LoVo (cell line): ENCODE measurements around the gene XXYLT1.

ENCODE experiments used
- DNase-seq: peaks from one replicate; pipeline ENCODE4 v3.0.0-alpha.2; 2016; ENCODE audit warnings: low spot score

Gene XXYLT1

DNA sequence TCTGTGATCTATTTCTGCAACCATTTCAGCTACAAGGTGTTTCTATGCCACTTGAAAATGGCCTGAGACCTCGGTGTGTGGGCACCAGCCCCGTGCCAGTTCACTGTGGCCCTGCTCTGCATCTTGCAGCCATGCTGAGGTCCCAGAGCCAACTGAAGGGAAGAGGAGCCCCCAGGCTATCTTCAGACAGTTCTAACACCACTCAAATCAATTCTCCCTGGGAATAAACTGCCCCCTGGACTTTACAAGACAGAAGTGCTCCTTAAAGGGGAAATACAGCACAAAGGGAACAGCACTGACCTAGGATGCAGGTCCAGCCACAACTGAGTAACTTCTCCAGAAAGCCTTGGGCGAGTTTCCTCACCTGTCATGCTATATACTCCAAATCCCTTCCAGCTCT is 3.9 kb downstream of the XXYLT1 start:
- no peak for DNase-seq

DNA sequence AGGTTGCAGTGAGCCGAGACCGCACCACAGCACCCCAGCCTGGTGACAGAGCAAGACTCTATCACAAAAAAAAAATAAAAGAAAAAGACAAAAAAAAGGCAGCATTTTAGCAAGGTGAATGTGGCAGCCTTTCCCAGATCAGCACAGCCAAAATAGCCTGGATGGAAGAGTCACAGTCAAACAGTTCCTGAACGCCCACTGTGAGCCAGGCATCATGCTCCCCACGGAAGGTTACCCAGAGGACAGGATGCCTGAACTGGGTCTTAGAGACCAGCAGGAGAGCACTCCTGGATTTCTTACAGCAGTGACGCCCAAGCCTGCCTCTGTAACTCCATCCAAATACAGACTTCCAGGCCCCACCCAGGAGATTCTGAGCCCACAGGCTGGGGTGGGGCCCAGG is 4.5 kb downstream of the XXYLT1 start:
- no peak for DNase-seq

DNA sequence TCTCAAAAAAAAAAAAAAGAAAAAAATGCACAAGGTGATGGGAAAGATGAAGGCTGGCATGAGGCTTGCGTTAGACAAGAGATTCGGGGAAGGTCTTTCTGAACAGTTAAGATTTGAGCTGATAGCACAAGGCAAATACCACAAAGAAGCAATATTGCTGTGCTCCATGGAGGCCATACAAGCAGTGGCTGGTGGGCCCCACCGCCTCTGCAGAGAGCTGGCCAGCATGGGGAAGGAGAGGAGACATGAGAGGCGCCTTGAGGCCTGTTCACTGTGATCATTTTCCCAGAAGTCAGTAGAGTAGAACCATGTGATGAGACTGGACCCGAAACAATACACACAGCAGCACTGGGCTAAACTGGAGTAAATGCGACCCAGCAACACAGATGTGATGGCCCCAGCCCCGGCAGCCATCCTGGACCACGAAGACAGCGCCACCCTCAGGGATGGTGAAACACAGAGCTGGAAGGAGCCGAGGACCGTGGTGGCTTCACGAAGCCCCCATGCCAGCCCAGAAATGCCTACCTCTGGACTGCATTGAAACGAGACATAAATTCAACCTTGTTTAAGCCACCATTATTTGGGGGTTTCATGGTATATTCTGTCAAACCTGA is 5.5 kb downstream of the XXYLT1 start:
- no peak for DNase-seq

DNA sequence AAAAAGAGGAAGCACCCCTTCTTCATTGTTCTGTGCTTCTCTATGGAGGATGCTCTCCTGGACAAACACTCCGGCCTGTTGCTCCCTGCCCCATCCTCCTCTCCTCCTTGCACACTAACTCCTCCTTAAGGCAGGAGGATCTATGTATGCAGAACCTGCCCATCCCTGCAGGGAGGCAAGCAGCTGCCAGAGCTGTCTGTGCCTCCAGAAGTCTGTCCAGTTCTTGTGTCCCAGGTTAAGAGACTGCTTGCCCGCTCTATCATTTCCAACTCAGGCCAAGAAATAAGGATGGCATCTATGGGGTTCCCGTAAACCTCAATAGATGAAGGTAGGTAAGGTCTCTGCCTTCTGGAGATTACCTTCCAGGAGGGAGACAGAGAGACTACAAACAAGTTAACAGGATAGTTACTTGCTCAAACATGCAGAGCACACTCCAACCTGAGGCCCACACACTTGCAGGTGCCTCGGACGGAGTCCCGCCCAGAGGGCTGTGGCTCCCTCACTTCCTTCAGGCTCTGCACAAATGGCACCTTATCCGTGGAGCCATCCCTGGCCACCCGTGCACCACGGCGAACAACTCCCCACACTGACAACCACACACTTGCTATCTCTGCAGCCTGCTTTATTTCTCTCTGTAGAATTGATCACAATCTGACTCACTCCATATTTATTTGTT is 6.9 kb downstream of the XXYLT1 start:
- no peak for DNase-seq

DNA sequence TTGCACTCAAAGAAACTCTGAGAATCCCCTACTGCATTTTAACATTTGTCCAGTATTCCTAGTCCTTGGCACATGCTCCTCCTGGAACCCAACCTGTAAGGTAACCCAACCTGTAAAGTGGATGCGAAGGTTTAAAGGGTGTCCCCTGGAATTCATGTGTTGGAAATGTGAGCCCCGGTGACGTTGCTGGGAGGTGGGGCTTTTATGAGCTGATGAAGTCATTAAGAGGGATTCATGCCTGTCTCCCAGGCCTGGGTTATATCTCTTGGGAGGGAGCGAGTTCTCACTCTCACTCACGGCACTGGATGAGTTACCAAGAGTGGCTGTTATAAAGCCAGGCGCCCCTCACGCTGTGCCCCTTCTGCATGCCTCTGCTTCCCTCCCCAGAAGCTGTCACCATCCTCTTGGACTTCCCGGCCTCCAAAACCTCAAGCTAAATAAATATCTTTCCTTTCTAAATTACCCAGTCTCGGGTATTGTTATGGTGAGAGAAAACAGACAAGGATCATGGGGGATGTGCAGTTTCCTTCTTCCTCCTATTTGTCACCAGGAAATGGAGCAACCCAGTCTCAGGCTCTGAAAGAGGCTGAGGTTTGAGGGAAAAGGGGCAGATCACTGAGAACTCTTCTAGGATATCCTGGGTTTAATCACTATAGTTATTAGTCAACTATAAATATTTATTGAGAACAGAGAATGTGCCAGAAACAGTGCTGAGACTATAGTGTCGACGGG is 7.6 kb downstream of the XXYLT1 start:
- DNase-seq = no peak

DNA sequence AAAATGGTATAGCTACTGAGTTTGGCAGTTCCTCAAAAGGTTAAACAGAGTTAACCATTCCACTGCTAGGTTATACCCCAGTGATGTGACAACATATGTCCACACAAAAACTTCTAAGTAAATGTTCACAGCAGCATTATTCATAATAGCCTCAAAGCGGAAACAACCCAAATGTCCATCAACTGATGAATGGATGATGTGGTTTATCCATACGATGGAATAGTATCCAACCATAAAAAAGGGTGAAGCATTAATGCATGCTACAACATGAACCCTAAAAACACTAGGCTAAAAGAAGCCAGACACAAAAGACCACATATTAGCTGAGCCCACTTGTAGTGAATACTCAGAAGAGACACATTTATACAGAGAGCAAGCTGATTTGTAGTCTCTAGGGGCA is 9.0 kb downstream of the XXYLT1 start:
- DNase-seq = no peak

DNA sequence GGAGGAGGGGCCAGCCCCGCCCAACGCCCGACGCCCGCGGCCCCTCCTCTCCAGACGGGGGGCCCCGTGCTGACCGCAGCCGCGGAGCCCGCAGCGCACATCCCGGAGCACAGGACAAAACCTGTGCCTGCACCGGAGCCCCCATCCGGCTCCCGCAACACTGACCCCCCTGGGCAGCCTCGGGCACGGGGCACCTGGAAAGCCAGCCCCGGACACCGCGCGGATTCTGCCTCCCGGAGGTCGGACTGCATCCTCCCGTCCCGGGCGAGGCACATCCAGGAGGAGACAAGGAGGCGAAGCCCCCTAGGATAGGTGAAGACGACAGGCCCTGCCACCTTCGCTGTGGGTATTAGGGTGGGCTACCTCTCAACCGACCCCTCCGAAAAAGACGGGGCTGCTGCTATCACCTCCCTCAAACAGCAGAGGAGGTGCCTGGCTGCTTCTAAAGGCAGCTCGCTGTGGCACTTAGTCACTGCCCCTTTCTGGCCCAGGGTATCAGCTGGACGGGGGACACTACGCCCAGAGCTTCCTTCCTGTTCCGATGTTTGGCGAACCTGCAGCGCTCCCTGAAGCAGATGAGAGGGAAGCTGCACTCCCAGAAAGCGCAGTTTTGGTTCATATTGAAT is 10.6 kb downstream of the XXYLT1 start:
- DNase-seq = peak; percentile 47

DNA sequence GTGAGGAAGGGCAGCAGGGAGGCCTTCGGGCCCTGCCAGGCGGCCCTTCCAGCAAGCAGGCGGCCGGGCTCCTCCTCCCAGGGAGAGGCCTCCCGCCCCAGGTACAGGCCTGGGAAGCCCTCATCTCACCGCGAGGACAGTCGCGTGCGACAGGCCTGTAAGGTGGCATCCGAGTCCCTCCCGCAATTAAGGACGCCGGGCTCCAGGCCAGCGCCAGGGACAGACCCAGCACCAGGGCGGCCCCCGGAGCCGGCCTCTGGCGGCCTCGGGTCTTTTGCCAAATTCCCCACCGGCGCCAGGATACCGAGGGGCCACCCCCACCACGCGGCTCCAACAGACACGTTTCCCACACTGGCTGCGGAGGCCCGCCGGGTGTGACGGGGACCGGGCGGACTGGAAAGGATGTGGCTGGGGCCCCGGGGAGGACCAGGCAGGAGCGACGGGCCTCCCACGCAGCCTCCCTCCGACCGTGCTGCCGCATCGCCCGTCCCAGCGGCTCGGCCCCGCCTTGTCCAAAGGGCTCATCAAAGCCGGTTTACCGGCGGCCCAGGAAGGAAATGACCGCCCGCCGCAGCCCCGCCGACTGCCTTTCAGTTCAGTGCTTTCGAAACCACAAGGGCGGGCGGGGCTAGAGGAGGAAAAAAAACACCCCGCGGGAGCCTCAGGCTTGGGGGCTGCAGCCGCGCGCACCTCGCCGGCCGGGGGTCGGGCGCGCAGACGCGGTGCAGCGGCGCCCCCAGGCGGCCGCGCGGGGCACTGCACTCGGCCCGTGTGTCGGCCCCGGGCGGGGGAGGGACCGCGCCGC is 11.3 kb downstream of the XXYLT1 start:
- DNase-seq = peak; percentile 91

DNA sequence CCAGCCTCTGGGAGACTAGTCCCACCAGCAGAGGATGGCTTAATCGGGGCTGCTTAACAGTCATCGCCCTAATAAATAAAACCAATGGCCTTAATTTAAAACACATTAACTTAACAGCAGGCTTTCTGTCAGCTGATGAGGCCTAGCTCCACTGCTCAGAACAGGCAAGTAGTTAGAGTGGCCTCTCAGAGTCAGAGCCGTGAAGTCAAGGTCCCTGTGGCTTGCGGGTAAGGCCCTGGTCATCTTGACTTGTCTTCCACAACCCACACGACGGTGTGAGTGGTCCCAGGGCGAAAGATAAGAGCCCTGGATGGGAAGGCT is 11.8 kb downstream of the XXYLT1 start:
- DNase-seq = peak; percentile 8

DNA sequence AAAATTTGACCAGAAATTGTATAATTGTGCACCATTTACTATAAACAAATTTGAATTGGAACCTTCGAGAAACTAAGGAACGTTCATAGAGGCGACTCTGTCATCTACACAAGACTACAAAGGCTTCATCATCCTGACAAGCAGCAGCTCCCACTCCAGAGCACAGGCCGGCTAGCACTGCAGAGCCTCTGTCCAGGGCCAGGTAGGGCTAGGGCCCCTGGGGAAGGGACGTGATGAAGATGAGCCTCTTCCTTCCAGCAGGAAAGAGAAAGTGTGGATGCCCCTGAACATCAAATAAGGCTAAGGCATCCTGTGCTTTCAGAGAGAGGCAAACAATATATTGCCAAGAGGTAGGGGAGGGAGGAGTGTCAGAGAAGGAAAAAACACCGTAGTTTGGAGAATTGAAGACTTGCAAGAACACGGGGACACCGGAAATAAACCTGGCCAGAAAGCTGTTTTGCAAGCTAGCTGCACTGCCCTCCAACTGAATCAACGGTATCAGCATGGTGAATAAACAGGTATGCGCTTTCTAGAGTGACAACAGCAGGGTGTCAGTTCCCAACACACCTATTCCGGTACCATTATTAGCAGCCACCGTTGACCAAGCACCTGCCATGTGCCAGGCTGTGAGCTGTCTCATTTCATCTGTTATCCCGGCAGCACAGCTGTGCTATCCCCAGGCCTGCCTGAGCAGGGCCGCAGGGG is 12.4 kb downstream of the XXYLT1 start:
- DNase-seq = no peak

DNA sequence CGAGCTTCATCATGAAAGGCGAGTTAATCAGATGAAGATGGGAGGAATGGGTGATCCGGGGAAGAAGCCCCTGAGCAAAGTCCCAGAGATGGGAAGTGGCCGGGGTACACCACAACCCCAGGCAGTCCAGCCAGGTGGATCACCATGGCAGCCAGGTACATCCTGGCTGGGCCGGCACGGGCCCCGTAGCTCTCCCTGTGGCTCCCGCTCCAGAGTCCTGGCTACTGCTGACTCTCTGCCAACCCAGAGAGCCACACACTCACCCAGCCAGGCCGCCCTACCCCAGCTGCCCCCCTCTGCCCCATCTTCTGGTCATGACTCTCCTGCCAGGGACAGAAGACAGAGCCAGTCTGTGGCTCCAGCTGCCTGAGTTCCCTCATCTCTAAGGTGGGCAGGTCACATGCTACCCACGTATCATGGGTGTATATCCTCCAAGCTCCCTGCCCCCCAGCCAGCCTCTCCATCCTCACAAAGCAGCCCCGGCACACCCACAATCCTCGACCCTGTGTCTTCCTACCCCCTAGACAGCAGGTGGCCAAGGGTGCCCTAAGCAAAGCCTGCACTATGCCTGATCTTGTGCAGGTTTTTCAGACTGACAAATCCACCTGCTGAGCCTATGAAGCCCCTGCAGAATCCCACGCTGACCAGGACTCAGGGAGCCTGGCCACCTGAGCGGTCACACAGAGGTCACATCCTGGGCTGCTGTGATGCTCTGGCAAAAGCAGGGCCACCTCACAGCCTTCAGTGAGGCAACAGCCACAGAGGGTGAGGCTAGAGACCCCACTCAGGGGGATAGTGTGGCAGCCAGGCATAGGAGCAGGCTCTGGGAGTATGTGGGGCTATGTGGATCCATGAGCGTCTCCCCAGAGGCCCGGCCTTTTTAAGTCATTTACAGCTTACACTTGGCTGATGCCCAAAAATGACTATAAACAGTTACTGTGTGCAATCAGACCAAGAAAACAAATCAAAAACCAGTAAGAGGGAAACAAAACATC is 13.2 kb downstream of the XXYLT1 start:
- no peak for DNase-seq

DNA sequence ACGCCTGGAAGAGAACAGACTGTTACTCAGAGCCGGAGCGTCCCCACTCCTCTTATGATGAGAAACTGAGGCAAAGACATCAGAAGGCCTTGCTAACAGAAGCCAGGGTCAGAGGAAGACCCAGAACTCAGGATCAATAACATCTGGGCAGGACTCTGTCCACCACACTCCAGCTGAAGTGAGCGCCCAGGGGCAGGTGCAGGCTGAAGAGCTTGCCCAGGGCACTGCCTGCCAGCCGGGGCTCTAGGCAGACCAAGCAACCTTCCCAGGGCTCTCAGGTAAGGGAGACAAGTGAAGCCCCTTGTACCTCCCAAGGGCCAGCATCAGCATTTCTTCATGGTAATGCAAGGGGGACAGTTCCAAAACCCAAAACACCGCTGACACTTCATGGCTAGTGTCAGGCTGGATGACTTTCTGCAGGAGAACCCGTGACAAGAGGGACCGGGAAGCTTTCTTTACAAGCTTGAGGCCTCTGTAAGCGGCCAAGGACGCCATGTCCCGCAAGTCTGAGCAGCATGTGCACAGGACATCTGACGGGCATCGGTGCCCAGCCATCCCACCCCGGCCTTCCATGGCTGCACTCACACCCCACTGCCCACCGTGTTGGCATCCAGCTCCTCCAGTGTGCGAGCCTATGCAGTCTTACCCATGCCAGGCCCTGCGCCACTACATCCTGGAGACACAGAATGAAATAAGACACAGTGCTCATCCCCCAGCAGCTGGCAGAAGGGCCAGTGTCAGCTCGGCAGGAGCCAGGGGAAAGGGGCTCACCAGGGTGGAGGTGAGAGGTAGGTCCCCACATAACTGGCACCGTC is 14.1 kb downstream of the XXYLT1 start:
- DNase-seq = no peak

DNA sequence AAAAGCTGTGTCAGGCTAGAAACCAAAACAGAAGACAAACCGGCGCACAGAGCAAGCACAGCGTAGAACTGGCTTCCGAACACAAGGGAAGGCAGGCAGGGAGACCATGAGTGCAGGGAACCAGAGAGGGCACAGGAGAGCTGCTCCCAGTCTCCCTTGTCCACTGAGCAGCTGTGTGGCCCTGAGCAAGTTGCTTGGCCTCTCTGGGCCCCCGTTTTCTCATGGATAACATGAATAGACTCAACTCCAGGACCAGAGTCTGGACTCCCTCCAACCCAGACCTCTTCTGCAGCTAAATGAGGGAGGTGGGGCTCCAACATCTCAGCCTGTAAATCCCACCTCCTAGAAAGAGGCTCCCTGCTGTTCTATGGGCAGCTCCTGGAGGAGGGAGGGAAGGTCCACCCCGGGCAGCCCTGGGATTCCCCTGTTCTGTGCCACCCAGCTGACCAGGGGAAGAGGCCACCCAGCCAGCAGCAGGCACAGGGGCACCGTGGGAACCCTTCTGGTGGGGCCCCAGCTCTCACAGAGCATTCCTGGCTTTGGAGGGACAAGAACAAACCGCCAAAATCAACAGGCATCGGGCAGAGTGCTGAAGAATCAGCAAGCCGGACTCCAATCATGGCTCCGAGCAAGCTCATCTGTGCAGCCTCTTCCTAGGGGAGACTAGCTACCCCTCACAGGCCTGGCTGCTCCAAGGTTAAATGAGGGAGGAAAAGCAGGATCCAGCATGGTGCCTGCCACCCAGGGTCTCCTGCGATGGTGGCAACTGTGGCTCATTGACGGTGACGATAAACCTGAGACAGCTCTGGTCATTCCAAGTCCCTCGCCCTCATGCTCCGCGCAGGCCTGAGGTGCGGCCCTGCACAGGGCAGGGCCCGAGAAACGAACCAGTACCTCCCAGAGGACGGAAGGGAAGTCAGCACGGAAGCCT is 15.1 kb downstream of the XXYLT1 start:
- DNase-seq = no peak

DNA sequence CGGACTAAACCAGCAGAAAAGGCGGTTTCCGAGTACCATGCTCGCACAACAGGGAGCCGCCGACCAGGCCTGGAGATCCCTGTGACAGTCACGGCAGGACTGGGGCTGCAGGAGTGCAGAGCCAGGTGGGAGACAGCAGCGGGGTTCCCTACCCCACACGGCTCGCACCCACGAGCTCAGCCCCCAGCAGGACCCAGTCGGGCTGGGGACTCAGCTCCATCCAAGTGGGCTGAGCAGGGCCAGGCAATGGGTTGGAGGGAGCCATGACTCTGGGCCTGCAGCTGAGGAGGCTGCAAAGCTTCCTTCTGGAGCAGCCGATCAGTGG is 15.8 kb downstream of the XXYLT1 start:
- DNase-seq = no peak

DNA sequence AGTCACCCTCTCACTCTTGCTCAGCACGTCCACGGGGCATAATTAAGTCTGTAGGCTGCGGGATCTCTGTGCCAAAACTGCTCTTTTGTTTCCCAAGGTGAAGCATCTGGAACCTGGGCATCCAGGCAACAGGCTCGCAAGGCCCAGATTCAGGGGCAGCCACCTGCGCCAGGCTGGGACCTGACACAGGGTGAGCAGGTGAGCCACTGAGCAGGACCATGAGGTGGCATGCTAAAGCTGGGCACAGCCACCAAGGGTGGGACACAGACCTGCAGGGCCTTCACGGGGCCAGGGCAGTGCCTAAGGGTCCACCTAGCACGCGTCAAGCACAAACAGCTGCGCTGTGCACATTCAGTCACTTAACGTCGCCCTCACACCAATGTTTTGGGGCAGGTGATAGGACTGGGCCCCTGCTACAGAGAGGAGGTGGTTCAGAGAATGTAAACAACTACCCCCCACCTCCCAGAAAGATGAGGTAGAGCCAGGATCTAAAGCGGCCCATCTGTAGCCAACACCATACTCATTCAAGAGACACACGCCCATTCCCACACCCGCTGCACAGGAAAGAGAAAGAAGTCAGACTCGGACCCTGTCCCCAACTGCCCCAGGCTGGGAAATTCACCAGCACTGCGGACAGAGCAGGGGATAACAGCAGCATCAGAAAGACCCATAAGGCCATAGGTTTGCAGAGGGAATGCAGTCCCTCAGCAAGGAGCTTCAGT is 16.3 kb downstream of the XXYLT1 start:
- DNase-seq = no peak

DNA sequence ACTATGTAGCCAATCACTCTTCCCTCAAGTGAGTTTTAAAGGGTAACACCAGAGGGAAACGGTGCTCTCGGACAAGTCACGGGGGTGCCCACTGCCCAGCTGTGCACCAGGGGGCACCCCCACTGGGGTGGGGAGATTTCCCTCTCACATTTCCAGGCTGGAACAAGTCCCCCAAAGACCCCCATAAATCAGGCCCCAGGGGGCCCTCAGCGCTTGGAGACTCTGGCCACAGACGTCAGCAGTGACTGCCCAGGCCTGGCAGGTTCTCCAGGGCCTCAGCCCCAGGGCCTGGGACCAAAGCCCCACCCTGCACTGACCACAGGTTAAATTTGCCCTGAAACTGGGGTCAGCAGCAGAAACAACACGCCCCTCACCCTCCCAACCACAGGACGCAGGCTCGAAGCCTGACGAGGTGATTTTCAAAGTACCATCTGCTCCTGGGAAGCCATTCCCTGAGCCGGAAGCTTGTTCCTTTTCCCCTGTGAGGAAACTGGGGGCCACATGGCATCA is 17.0 kb downstream of the XXYLT1 start:
- DNase-seq = no peak

DNA sequence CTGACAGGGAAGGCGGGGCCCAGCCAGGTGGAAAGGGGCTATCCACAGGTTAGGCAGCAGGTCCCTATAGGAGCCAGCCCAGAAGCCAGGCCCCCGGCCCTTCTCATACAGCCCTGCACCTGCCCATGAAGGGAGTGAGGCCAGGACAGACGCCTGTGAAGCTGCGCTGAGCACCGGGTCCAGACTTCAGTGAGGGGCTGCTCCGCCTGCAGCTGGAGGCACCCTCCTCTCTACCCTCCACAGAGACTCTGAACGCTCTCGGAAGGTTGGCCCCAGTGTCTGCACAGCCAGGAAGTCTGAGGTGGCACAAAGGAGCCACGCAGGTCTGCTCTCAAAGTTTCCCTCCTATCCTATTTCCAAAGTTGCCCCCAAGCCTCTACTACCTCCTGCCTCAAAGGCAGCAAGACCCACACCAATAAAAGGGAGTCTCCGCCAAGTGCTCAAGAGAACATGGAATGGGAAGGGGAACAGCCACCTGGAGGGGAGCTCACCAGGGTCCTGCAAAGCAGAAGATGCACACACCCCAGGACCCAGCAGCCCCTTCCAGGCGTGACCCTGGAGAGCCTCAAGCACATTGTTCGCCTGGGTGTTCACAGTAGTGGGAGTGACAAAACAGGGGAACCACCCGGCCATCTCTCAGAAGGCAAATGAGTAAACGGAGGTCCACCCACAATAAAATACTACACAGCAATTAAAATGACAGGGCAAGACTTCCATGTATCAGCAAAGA is 19.5 kb downstream of the XXYLT1 start:
- DNase-seq = no peak
